NB4 (cell line): Measurements from ENCODE around the gene SMCHD1.

Experiments
- DNase-seq: peaks from one replicate; pipeline ENCODE4 v3.0.0; 2010; ENCODE audit warnings: low read depth
- H3K4me3 ChIP-seq: one replicate; pipeline ENCODE4 v1.5.1; 2011; ENCODE audit warnings: mild to moderate bottlenecking, low read depth, low read length, moderate library complexity
- MYC ChIP-seq: IDR thresholded peaks from 2 replicates; pipeline ENCODE4 v1.6.1; 2011; ENCODE audit warnings: low read depth, low read length
- POLR2A ChIP-seq: IDR thresholded peaks from 2 replicates; pipeline ENCODE4 v1.6.1; 2011; ENCODE audit warnings: mild to moderate bottlenecking; ENCODE audit not compliant: insufficient read length; ENCODE audit errors: extremely low read depth
- TF ChIP-seq, protein P1 (sequence below): IDR thresholded peaks from one replicate; pipeline ENCODE4 v1.5.1; 2012; ENCODE audit warnings: low read depth, low read length
- TF ChIP-seq, protein P2 (sequence below): IDR thresholded peaks from 2 replicates; pipeline ENCODE4 v1.6.1; 2011; ENCODE audit warnings: low read depth, low read length

SMCHD1 gene

DNA sequence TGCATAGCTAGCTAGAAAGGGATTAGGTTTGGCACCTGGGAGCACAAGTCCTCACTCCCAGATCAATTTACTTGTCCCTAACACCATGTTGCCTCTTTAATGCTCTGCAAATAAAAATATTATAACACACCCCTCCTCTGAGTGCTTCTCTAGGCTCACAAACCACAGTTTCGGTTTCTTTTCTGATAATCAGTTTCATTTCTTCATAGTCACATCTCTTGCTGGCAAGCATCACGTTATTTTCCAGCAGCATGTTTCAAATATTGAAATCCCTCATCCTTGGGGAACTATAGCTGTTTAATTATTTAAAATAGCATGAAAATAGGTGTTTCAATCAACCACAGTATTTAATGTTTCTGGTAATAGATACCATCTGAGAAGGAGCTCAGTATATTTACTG lies 13.9 kb upstream of the SMCHD1 start:
- TF ChIP-seq, protein P1, sequence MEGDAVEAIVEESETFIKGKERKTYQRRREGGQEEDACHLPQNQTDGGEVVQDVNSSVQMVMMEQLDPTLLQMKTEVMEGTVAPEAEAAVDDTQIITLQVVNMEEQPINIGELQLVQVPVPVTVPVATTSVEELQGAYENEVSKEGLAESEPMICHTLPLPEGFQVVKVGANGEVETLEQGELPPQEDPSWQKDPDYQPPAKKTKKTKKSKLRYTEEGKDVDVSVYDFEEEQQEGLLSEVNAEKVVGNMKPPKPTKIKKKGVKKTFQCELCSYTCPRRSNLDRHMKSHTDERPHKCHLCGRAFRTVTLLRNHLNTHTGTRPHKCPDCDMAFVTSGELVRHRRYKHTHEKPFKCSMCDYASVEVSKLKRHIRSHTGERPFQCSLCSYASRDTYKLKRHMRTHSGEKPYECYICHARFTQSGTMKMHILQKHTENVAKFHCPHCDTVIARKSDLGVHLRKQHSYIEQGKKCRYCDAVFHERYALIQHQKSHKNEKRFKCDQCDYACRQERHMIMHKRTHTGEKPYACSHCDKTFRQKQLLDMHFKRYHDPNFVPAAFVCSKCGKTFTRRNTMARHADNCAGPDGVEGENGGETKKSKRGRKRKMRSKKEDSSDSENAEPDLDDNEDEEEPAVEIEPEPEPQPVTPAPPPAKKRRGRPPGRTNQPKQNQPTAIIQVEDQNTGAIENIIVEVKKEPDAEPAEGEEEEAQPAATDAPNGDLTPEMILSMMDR = no peak
- TF ChIP-seq POLR2A (no peak), MYC (no peak)
- TF ChIP-seq, protein P2, sequence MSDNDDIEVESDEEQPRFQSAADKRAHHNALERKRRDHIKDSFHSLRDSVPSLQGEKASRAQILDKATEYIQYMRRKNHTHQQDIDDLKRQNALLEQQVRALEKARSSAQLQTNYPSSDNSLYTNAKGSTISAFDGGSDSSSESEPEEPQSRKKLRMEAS = no peak
- H3K4me3 ChIP-seq = no peak overlapping the region
- peak; percentile 14 for DNase-seq

DNA sequence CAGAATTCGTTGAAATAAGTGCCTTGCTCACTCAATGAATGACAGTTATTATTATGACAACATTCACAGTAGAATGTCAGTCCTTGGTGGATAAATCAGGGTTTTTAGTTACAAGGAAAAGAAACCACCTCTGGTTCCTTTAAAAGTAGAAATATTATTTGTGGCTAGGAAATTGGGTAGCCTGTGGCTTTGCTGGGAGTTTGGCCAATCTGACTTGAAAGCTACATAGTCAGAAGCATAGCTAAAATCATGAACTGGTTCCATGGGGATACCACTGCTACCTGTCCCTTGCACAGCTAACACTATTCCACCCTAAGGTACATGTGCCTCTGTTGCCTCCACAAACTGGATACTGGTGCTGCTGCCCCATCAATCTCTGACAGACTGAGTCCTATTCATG lies 12.8 kb upstream of the SMCHD1 start:
- H3K4me3 ChIP-seq = no peak overlapping the region
- DNase-seq = no peak
- TF ChIP-seq MYC (no peak), POLR2A (no peak)
- TF ChIP-seq, protein P1 = no peak
- TF ChIP-seq, protein P2 = no peak

DNA sequence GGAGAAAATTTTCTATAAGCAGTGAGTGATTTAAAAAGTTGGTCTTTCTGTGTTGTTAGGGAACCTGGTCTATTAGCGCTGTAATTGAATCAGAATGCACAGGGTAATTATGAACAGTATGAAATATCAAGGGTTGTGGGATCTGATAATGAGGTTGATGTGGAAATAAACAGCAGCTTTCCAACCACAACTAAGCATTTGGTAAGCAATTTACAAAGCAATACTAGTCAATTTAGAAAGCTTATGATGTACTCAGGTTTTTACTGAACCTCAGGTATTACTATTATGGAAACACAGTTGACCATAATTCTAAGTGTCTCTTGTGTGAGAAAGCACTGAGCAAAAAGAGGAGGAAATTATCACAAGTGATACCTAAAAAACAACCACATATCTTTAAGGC lies 11.0 kb upstream of the SMCHD1 start:
- no peak for DNase-seq
- TF ChIP-seq, protein P2 = no peak
- TF ChIP-seq MYC = no peak
- no peak for TF ChIP-seq POLR2A
- TF ChIP-seq, protein P1 = no peak
- no peak overlapping the region for H3K4me3 ChIP-seq

DNA sequence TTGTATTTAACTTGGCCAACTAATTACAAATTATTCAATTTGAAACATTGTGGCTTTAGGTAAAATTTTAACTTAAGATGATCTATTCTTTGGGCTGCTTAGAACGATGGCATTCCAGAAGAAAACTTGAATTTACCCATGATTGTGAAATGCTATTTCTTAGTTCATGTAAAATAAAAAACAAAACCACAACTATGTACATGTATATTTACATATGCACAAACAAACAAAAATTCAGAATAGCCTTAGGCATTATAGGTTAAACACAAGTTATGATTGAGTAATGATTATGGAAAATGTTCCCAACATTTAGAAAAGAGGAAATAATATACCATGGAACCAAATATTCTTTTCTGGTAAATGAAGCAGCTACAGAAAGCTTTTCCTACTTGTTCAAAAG lies 3.5 kb upstream of the SMCHD1 start:
- no peak for TF ChIP-seq POLR2A
- TF ChIP-seq, protein P1 = no peak
- TF ChIP-seq MYC = no peak
- TF ChIP-seq, protein P2 = no peak
- DNase-seq = no peak
- no peak overlapping the region for H3K4me3 ChIP-seq

DNA sequence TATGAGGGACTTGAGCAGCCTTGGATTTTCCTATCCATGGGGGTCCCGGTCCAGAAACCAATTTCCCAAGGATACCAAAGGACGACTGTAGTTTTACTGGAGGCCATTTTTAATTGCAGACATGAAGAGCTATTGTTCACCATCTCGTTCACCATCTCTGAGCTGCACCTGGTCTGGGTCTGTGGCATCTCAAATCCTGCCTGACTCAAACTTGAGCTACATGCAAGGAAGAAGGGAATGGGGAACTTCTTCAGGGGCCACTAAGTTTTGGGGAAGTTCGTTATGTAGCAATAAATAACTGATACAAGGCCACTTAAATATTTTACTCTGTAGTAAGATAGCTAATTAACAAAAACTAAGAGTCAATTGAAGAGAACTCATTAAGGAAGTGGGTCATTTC lies 2.1 kb upstream of the SMCHD1 start:
- DNase-seq = peak; percentile 81
- TF ChIP-seq, protein P1 = no peak
- TF ChIP-seq MYC (no peak), POLR2A (no peak)
- TF ChIP-seq, protein P2 = no peak
- H3K4me3 ChIP-seq = no peak overlapping the region

DNA sequence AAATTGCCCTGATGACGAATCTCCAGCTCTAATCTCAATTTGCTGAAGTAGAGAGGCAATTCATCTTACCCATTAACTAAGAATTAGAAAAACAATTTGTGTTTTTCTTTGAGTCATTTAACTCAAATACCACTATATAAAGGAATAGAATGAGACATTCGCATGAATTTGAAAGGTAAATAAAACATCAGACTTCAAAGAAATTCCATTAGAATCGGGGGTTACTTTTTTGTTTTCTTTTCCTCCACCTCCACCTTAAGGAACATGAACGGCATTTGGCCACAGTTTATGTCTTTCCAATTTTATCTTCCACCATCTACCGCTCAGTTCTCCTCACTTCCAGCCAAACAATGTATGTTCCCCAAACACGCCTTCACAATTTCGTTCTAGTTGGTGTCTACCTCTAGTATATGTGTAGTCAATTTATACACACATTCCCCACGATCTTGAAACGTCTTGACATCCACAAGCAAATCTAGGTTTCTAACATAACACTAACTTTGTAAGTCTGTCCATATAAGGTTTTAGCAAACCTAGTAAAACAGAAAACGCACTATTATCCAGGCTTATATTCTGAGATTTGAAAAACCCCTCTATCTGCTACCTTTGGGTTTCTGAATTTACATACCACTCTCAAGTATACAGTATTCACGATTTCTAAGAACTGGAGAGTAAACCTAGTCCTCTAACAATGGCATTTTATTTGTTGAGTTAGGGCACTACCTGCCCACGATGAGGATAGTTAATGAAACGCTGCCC lies 1.2 kb upstream of the SMCHD1 start:
- peak overlapping the region; percentile 54 for H3K4me3 ChIP-seq
- peak; percentile 11 for DNase-seq
- TF ChIP-seq, protein P1 = no peak
- TF ChIP-seq, protein P2 = no peak
- no peak for TF ChIP-seq POLR2A
- TF ChIP-seq MYC = no peak
